ENCODE data around the gene DOC2A. TPM values are rescaled to one million over a fixed set of nuclear protein-coding genes. Genes with fewer than 3 reads are reported as not detected.
"Not testable (repeated sequence)": the region's sequence is repeated elsewhere in the genome, so short reads cannot be mapped to it uniquely, and the experiment has no call there.

DOC2A gene
- polyA plus RNA-seq, 3 donors, result 1.6 to 2.3 (median 1.7) TPM

- DNase-seq (ENCODE audit: low read depth in 3 of 3, low spot score in 2 of 3), result no peak
Measured at GRCh38 chr16:30027588-30028437, 17.0 kb upstream of the DOC2A start.

- no peak for DNase-seq (ENCODE audit: low read depth in 3 of 3, low spot score in 2 of 3)
Measured at GRCh38 chr16:30026449-30026848, 15.6 kb upstream of the DOC2A start.

- DNase-seq (ENCODE audit: low read depth in 3 of 3, low spot score in 2 of 3), result no peak
Measured at GRCh38 chr16:30025574-30025973, 14.7 kb upstream of the DOC2A start.

- DNase-seq (ENCODE audit: low read depth in 3 of 3, low spot score in 2 of 3), result no peak
Measured at GRCh38 chr16:30025156-30025555, 14.3 kb upstream of the DOC2A start.

GRCh38 chr16:30024451-30024850 lies 13.6 kb upstream of the DOC2A start:
- DNase-seq (ENCODE audit: low read depth in 3 of 3, low spot score in 2 of 3), result no peak

GRCh38 chr16:30023586-30023985 lies 12.8 kb upstream of the DOC2A start:
- no peak for DNase-seq (ENCODE audit: low read depth in 3 of 3, low spot score in 2 of 3)

- no peak for DNase-seq (ENCODE audit: low read depth in 3 of 3, low spot score in 2 of 3)
Measured at GRCh38 chr16:30022887-30023286, 12.1 kb upstream of the DOC2A start, which contains the start of gene C16orf92. Gene C16orf92 (plus strand): TSS chr16:30023198. CDS start chr16:30023341, 143 bp downstream.

GRCh38 chr16:30018731-30019158 lies 7.9 kb upstream of the DOC2A start:
- DNase-seq (ENCODE audit: low read depth in 3 of 3, low spot score in 2 of 3), result no peak

GRCh38 chr16:30017937-30018336 lies 7.1 kb upstream of the DOC2A start:
- not testable (repeated sequence) for DNase-seq (ENCODE audit: low read depth in 3 of 3, low spot score in 2 of 3)

GRCh38 chr16:30017277-30017656 lies 6.4 kb upstream of the DOC2A start:
- DNase-seq (ENCODE audit: low read depth in 3 of 3, low spot score in 2 of 3), result no peak

GRCh38 chr16:30016555-30017276 lies 5.9 kb upstream of the DOC2A start:
- no peak for DNase-seq (ENCODE audit: low read depth in 3 of 3, low spot score in 2 of 3)

GRCh38 chr16:30015450-30015849 lies 4.6 kb upstream of the DOC2A start:
- not testable (repeated sequence) for DNase-seq (ENCODE audit: low read depth in 3 of 3, low spot score in 2 of 3)

- not testable (repeated sequence) for DNase-seq (ENCODE audit: low read depth in 3 of 3, low spot score in 2 of 3)
Measured at GRCh38 chr16:30012598-30012997, 1.8 kb upstream of the DOC2A start.

- no peak for DNase-seq (ENCODE audit: low read depth in 3 of 3, low spot score in 2 of 3)
Measured at GRCh38 chr16:30011714-30012504, 1.1 kb upstream of the DOC2A start.

- DNase-seq (ENCODE audit: low read depth in 3 of 3, low spot score in 2 of 3), result no peak
Measured at GRCh38 chr16:30009990-30010843, 610 bp downstream of the DOC2A start.

GRCh38 chr16:30009085-30009862 lies 1.6 kb downstream of the DOC2A start:
- no peak for DNase-seq (ENCODE audit: low read depth in 3 of 3, low spot score in 2 of 3)

GRCh38 chr16:30007378-30007895 lies 3.4 kb downstream of the DOC2A start:
- no peak for DNase-seq (ENCODE audit: low read depth in 3 of 3, low spot score in 2 of 3)

- no peak for DNase-seq (ENCODE audit: low read depth in 3 of 3, low spot score in 2 of 3)
Measured at GRCh38 chr16:30006659-30007377, 4.0 kb downstream of the DOC2A start.

Data from right renal cortex interstitium (tissue), 3 donors.